Measurements from ENCODE around the gene FAM193A.

GRCh38 chr4:2621419-2621818 lies 85.0 kb downstream of the FAM193A start:
- TF ChIP-seq CTCF (conservative IDR thresholded peaks at IDR 0.05; ENCODE audit: low read depth in 2 of 2), result no peak
- TF ChIP-seq POLR2AphosphoS5 (IDR thresholded peaks at IDR 0.05; ENCODE audit: low read depth), result no peak
- no peak for TF ChIP-seq REST (IDR thresholded peaks at IDR 0.05; ENCODE audit: unreplicated experiment)
- TF ChIP-seq EZH2phosphoT487 (IDR thresholded peaks at IDR 0.05; ENCODE audit: unreplicated experiment), result no peak
- no peak for TF ChIP-seq EZH2 (IDR thresholded peaks at IDR 0.05; ENCODE audit: low read depth, unreplicated experiment)
- no peak for TF ChIP-seq STAT1 (IDR thresholded peaks at IDR 0.05; ENCODE audit: unreplicated experiment)
- TF ChIP-seq ETS1 (IDR thresholded peaks at IDR 0.05), result no peak
- no peak for TF ChIP-seq ZNF331 (CRISPR knock-in tag; IDR thresholded peaks at IDR 0.05; ENCODE audit: low read depth)
- no peak for TF ChIP-seq ZNF114 (CRISPR knock-in tag; IDR thresholded peaks at IDR 0.05)
